Erythroblast (primary cell): Measurements from ENCODE around the gene GABRP.
"Not testable (repeated sequence)": the region's sequence is repeated elsewhere in the genome, so short reads cannot be mapped to it uniquely, and the experiment has no call there.

ENCODE experiments used
- GATA1 ChIP-seq: IDR thresholded peaks from 2 replicates; pipeline ENCODE4 v1.6.1; 2011; ENCODE audit warnings: low read depth, mild to moderate bottlenecking, control low read depth, low read length, moderate library complexity
- POLR2A ChIP-seq: IDR thresholded peaks from 2 replicates; pipeline ENCODE4 v1.6.1; 2011; ENCODE audit warnings: mild to moderate bottlenecking, low read length

- not testable (repeated sequence) for TF ChIP-seq POLR2A, GATA1
Observed at GRCh38 chr5:170762298-170762697, 21.2 kb upstream of the GABRP start.
